Transverse colon (tissue), 4 donors: ENCODE results near the gene PARP16. TPM values are rescaled to one million over a fixed set of nuclear protein-coding genes. Genes with fewer than 3 reads are reported as not detected.

Source experiments
- DNase-seq: peaks from one replicate; pipeline ENCODE4 v3.0.0-alpha.2; 2019
- H3K27ac ChIP-seq, 4 donors: fragments of 200-600 bp; sonication (generic); 2 replicates each; pipeline ENCODE4 v1.5.1; 2016 to 2018; ENCODE audit warnings: inconsistent platforms in 4 of 4
- H3K27me3 ChIP-seq: fragments of 200-600 bp; sonication (generic); 2 replicates; pipeline ENCODE4 v1.5.1; 2017; ENCODE audit warnings: inconsistent platforms
- H3K36me3 ChIP-seq, 4 donors: fragments of 200-600 bp; sonication (generic); 2 replicates each; pipeline ENCODE4 v1.5.1; 2017 to 2019; ENCODE audit warnings: inconsistent platforms in 4 of 4
- H3K4me1 ChIP-seq, 4 donors: fragments of 200-600 bp; sonication (generic); 2 replicates each; pipeline ENCODE4 v1.5.1; 2017 to 2020; ENCODE audit warnings: inconsistent platforms in 4 of 4
- H3K4me3 ChIP-seq, 4 donors: fragments of 200-600 bp; sonication (generic); 1 replicate in 1 of 4; 2 replicates in 3 of 4; pipeline versions ENCODE4 v1.5.1 to v1.6.1; 2017 to 2019; ENCODE audit warnings: inconsistent platforms in 4 of 4
- H3K9me3 ChIP-seq, 2 donors: fragments of 200-600 bp; sonication (generic); 2 replicates each; pipeline ENCODE4 v1.5.1; 2017 to 2019; ENCODE audit warnings: inconsistent platforms in 2 of 2
- EP300 ChIP-seq: sonication (generic); formaldehyde crosslinking; IDR thresholded peaks from one replicate; pipeline ENCODE4 v1.6.1; 2017; ENCODE audit warnings: antibody characterized with exemption, low read depth
- POLR2A ChIP-seq: fragments of 450-650 bp; IDR thresholded peaks from one replicate; pipeline ENCODE4 v1.6.1; 2016; ENCODE audit warnings: antibody characterized with exemption, mild to moderate bottlenecking, moderate library complexity
- POLR2AphosphoS5 ChIP-seq, 3 donors: sonication (generic); formaldehyde crosslinking; IDR thresholded peaks; one replicate each; pipeline ENCODE4 v1.6.1; 2016; ENCODE audit warnings: antibody characterized with exemption in 3 of 3
- WGBS, 2 donors: methylation state at CpG; one replicate each; pipeline ENCODE4 v1.1.5; 2018; ENCODE audit warnings: low coverage in 1 of 2; 5-methylcytosine and 5-hydroxymethylcytosine counted together
- in situ Hi-C, 4 donors: fragments of 200-750 bp; cut with MboI; loops; one replicate each; pipeline versions ENCODE4 v1.15.0 to v1.15.1; 2017; ENCODE audit warnings: low sequenced_read_pairs in 3 of 4, low pct_ligation_motif_present in 1 of 4, low pct_unique_long_range_greater_than_20kb in 1 of 4
- intact Hi-C: fragments of 100-400 bp; cut with DNase I; formaldehyde crosslinking; loops from one replicate; pipeline ENCODE4 v1.15.1; 2023; ENCODE audit warnings: low total_unique reads
- total RNA-seq, 4 donors: library from RNA; depleted of rRNA; stranded (reverse); fragments of >200 nt; gene quantifications; one replicate each; pipeline ENCODE4 v1.1.0, GENCODE V29; 2016
- TF ChIP-seq, protein P1 (sequence below), 5 experiments: fragments of 200-600 bp in 3 of 5; fragments of 450-650 bp in 2 of 5; sonication (generic) in 3 of 5; IDR thresholded peaks; 1 replicate in 2 of 5; 2 replicates in 3 of 5; pipeline ENCODE4 v1.5.1; 2016 to 2017; ENCODE audit warnings: antibody characterized with exemption in 5 of 5, inconsistent platforms in 3 of 5, mild to moderate bottlenecking in 2 of 5, moderate library complexity in 1 of 5

Gene PARP16
- total RNA-seq, 4 donors from 2014 or later = 4.6 to 11.5 (median 7.5) TPM

GRCh38 chr15:65333856-65334255, 47.2 kb upstream of the PARP16 start:
- DNase-seq = no peak
- Histone ChIP-seq H3K4me1 (peaks cover 0 to 8% (median 5%) of the 10 kb centered on the region in 4 donors), H3K9me3 (no peaks in the 10 kb centered on the region), H3K36me3 (no peaks in the 10 kb centered on the region), H3K27ac (no peak overlapping the region), H3K4me3 (no peak overlapping the region), H3K27me3 (no peaks in the 10 kb centered on the region)
- in situ Hi-C loops = no loop called here
- TF ChIP-seq POLR2A (no peak), POLR2AphosphoS5 (IDR thresholded peaks at IDR 0.05) (no peak), EP300 (no peak)
- TF ChIP-seq, protein P1, sequence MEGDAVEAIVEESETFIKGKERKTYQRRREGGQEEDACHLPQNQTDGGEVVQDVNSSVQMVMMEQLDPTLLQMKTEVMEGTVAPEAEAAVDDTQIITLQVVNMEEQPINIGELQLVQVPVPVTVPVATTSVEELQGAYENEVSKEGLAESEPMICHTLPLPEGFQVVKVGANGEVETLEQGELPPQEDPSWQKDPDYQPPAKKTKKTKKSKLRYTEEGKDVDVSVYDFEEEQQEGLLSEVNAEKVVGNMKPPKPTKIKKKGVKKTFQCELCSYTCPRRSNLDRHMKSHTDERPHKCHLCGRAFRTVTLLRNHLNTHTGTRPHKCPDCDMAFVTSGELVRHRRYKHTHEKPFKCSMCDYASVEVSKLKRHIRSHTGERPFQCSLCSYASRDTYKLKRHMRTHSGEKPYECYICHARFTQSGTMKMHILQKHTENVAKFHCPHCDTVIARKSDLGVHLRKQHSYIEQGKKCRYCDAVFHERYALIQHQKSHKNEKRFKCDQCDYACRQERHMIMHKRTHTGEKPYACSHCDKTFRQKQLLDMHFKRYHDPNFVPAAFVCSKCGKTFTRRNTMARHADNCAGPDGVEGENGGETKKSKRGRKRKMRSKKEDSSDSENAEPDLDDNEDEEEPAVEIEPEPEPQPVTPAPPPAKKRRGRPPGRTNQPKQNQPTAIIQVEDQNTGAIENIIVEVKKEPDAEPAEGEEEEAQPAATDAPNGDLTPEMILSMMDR (IDR thresholded peaks at IDR 0.05) = no peak
- WGBS, 2 donors = 77% methylated on average over 5 of the region's 5 CpGs; no CpG with 5 or more reads in 1 of the 2 donors
- intact Hi-C loops = no loop called here

- 69% methylated on average over 13 of the region's 16 CpGs; no CpG with 5 or more reads in 1 of the 2 donors for WGBS, 2 donors
These were observed 46.6 kb upstream of the PARP16 start for GRCh38 chr15:65333148-65333820.

GRCh38 chr15:65332391-65333147, 45.9 kb upstream of the PARP16 start:
- DNase-seq = no peak
- no peaks in the 10 kb centered on the region for H3K36me3 ChIP-seq
- in situ Hi-C loops = no loop called here
- TF ChIP-seq EP300 = no peak
- no peak for TF ChIP-seq POLR2AphosphoS5 (IDR thresholded peaks at IDR 0.05)
- no peaks in the 10 kb centered on the region for H3K27me3 ChIP-seq
- no peak overlapping the region for H3K4me3 ChIP-seq
- no peaks in the 10 kb centered on the region for H3K4me1 ChIP-seq
- H3K27ac ChIP-seq = no peak overlapping the region
- whole genome bisulfite sequencing, 2 donors = 73 to 82% methylated on average over 3 to 28 of the region's 31 CpGs
- no peaks in the 10 kb centered on the region for H3K9me3 ChIP-seq
- intact Hi-C loops = no loop called here

More at GRCh38 chr15:65333148-65333820, 46.6 kb upstream of the PARP16 start:
- Histone ChIP-seq H3K27ac (no peak overlapping the region), H3K36me3 (no peaks in the 10 kb centered on the region), H3K4me3 (no peak overlapping the region), H3K27me3 (no peaks in the 10 kb centered on the region), H3K4me1 (peaks cover 0 to 3% (median 1%) of the 10 kb centered on the region in 4 donors), H3K9me3 (no peaks in the 10 kb centered on the region)
- in situ Hi-C loops (no loop called here), intact Hi-C loops (no loop called here)
- no peak for DNase-seq
- TF ChIP-seq POLR2A = no peak
- no peak for TF ChIP-seq POLR2AphosphoS5 (IDR thresholded peaks at IDR 0.05)
- no peak for TF ChIP-seq EP300
- TF ChIP-seq, protein P1 (IDR thresholded peaks at IDR 0.05) = no peak

DNA sequence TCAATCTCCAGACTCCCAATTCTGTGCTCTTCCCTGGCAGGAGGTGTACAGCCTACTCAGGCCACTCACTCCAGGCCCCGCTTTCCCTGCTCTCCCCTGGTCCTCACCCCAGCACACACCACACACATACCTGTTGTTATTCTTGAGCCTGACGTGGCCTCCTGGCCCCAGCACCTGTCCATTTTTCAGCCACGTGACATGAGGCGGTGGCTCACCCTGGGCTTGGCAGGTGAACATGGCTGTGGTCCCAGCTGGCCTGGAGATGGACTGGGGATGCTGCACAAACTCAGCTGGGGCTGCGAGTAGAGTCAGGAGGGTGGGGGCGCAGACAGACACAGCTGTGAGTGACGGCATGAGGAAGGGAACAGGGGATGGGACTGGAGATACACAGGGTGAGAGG, 45.1 kb upstream of the PARP16 start:
- TF ChIP-seq POLR2A (no peak), EP300 (no peak)
- H3K27me3 ChIP-seq = no peaks in the 10 kb centered on the region
- in situ Hi-C loops (no loop called here), intact Hi-C loops (no loop called here)
- H3K36me3 ChIP-seq = no peaks in the 10 kb centered on the region
- H3K27ac ChIP-seq = no peak overlapping the region
- H3K9me3 ChIP-seq = no peaks in the 10 kb centered on the region
- DNase-seq = no peak
- WGBS, 2 donors = 83 to 85% methylated on average over 3 to 6 of the region's 7 CpGs
- no peaks in the 10 kb centered on the region for H3K4me1 ChIP-seq
- H3K4me3 ChIP-seq = no peak overlapping the region

DNA sequence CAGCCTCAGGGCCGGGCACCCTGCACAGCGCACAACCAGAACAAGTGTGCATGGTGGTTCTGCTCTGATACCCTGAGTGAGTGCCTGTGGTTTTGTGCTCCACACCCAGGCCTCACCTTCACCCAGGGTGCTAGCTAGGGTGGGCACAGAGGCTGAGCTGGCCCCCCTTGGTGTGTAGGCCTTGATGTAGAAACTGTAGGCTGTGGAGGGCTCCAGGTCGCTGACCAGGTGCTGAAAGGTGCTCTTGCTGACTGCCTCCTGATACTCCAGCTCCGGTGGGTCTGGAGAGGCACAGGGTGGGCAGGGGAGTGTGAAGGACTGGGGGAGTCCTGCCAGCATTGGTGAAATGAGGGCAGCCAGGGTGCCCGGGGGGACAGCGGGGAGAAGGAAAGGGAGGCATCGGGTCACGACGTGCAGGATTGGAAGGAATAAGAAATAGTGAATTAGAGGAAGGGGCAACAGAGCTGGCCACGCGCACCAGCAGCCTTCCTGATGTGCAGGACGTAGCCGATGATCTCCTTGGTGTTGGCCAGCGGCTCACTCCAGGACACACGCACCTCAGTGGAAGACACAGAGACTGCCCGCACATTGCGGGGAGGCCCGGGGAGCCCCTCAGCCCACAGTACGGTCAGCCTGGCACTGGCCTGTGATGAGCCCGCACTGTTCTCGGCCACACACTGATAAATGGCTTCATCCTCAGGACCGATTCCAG, 44.4 kb upstream of the PARP16 start:
- Histone ChIP-seq H3K36me3 (no peaks in the 10 kb centered on the region), H3K9me3 (no peaks in the 10 kb centered on the region), H3K27me3 (no peaks in the 10 kb centered on the region), H3K27ac (no peak overlapping the region), H3K4me1 (no peaks in the 10 kb centered on the region), H3K4me3 (no peak overlapping the region)
- in situ Hi-C loops = no loop called here
- intact Hi-C loops = no loop called here
- TF ChIP-seq, protein P1 (IDR thresholded peaks at IDR 0.05) = no peak
- no peak for TF ChIP-seq EP300
- no peak for TF ChIP-seq POLR2A
- no peak for TF ChIP-seq POLR2AphosphoS5 (IDR thresholded peaks at IDR 0.05)
- WGBS, 2 donors = 91% methylated on average over 7 to 22 of the region's 22 CpGs
- DNase-seq = no peak
